Prostate gland (tissue), 2 donors: Measurements from ENCODE around the gene NBAS.

Source experiments
- CTCF ChIP-seq, 4 experiments: fragments of 200-600 bp in 2 of 4; fragments of 450-650 bp in 2 of 4; sonication (generic) in 2 of 4; IDR thresholded peaks; 1 replicate in 3 of 4; 2 replicates in 1 of 4; pipeline ENCODE4 v1.5.1; 2016 to 2019; ENCODE audit warnings: antibody characterized with exemption in 4 of 4, mild to moderate bottlenecking in 2 of 4, moderate library complexity in 2 of 4
- POLR2A ChIP-seq: fragments of 450-650 bp; IDR thresholded peaks from one replicate; pipeline ENCODE4 v1.6.1; 2016; ENCODE audit warnings: antibody characterized with exemption, mild to moderate bottlenecking

- TF ChIP-seq CTCF (IDR thresholded peaks at IDR 0.05) (no peak), POLR2A (no peak)
Observed at GRCh38 chr2:15543053-15543452, 18.1 kb downstream of the NBAS start.
